HG03520 (cell line): ENCODE data around the gene KRT31.
"Not testable (repeated sequence)": the region's sequence is repeated elsewhere in the genome, so short reads cannot be mapped to it uniquely, and the experiment has no call there.

Experiments used
- ATAC-seq: cut with Tn5 transposase; IDR thresholded peaks from one replicate; pipeline ENCODE4 v1.9.1; 2021; ENCODE audit warnings: mild to moderate bottlenecking, moderate library complexity; ENCODE audit not compliant: unreplicated experiment

The KRT31 gene

GRCh38 chr17:41347869-41348760 lies 49.3 kb downstream of the KRT31 start:
- no peak for ATAC-seq

GRCh38 chr17:41346421-41346820 lies 51.0 kb downstream of the KRT31 start:
- ATAC-seq, result not testable (repeated sequence)

- no peak for ATAC-seq
Observed at GRCh38 chr17:41345992-41346391, 51.4 kb downstream of the KRT31 start.
